Keratinocyte (primary cell): ENCODE results near the gene SLC6A17. TPM values are rescaled to one million over a fixed set of nuclear protein-coding genes. Genes with fewer than 3 reads are reported as not detected.

Experiments
- DNase-seq: peaks from one replicate; pipeline ENCODE4 v3.0.0-alpha.2; 2011; ENCODE audit warnings: low read depth, missing footprints, low spot score
- FAIRE-seq: peaks from 2 replicates; lab custom pipeline; 2011; peaks lifted over from hg19 to GRCh38; lab: Jason Lieb, UNC
- H2AFZ ChIP-seq: 2 replicates; pipeline ENCODE4 v1.6.0; 2012; ENCODE audit warnings: low read length, control low read depth, inconsistent platforms; ENCODE audit not compliant: control insufficient read depth
- H3K27ac ChIP-seq: 2 replicates; pipeline ENCODE4 v1.5.1; 2011; ENCODE audit warnings: low read length; ENCODE audit not compliant: control insufficient read depth, insufficient read depth
- H3K27me3 ChIP-seq: 3 replicates; pipeline ENCODE4 v1.6.0; 2011; ENCODE audit warnings: low read length; ENCODE audit not compliant: control insufficient read depth, insufficient read depth; ENCODE audit errors: extremely low read depth
- H3K36me3 ChIP-seq, 2 experiments: 2 replicates in 1 of 2; 3 replicates in 1 of 2; pipeline ENCODE4 v1.5.1; 2011; ENCODE audit warnings: low read length in 2 of 2, mild to moderate bottlenecking in 1 of 2; ENCODE audit not compliant: control insufficient read depth in 2 of 2, insufficient read depth in 2 of 2; ENCODE audit errors: extremely low read depth in 1 of 2
- H3K4me1 ChIP-seq: 3 replicates; pipeline ENCODE4 v1.5.1; 2011; ENCODE audit warnings: low read length; ENCODE audit not compliant: control insufficient read depth, insufficient read depth; ENCODE audit errors: extremely low read depth
- H3K4me2 ChIP-seq: 3 replicates; pipeline ENCODE4 v1.6.0; 2011; ENCODE audit warnings: low read depth, low read length; ENCODE audit not compliant: control insufficient read depth, insufficient read depth; ENCODE audit errors: extremely low read depth
- H3K4me3 ChIP-seq, 3 experiments: fragments of 200-600 bp in 1 of 3; sonication (generic) in 1 of 3; 2 replicates in 2 of 3; 3 replicates in 1 of 3; pipeline ENCODE4 v1.5.1; 2011 to 2016; ENCODE audit warnings: low read length in 3 of 3, mild to moderate bottlenecking in 3 of 3, control low read depth in 2 of 3, inconsistent platforms in 1 of 3, low read depth in 1 of 3, mixed read lengths in 1 of 3, mixed run types in 1 of 3, moderate library complexity in 1 of 3; ENCODE audit not compliant: control insufficient read depth in 2 of 3, insufficient read depth in 2 of 3; ENCODE audit errors: extremely low read depth in 1 of 3
- H3K79me2 ChIP-seq: 2 replicates; pipeline ENCODE4 v1.6.0; 2012; ENCODE audit warnings: low read length; ENCODE audit not compliant: control insufficient read depth, insufficient read depth
- H3K9ac ChIP-seq: 3 replicates; pipeline ENCODE4 v1.6.0; 2011; ENCODE audit warnings: low read length; ENCODE audit not compliant: control insufficient read depth, insufficient read depth; ENCODE audit errors: extremely low read depth
- H3K9me1 ChIP-seq: 3 replicates; pipeline ENCODE4 v1.6.0; 2011; ENCODE audit warnings: low read length; ENCODE audit not compliant: control insufficient read depth, insufficient read depth; ENCODE audit errors: extremely low read depth
- H3K9me3 ChIP-seq: 2 replicates; pipeline ENCODE4 v1.5.1; 2012; ENCODE audit warnings: low read depth, low read length; ENCODE audit not compliant: control insufficient read depth
- H4K20me1 ChIP-seq: 3 replicates; pipeline ENCODE4 v1.6.0; 2011; ENCODE audit warnings: low read length; ENCODE audit not compliant: control insufficient read depth, insufficient read depth; ENCODE audit errors: extremely low read depth
- EZH2 ChIP-seq: IDR thresholded peaks from one replicate; pipeline ENCODE4 v1.6.1; 2012; ENCODE audit warnings: inconsistent platforms, mild to moderate bottlenecking, low read length, moderate library complexity
- dilution Hi-C: fragments of 300-500 bp; cut with MboI; formaldehyde crosslinking; loops from one replicate; pipeline ENCODE4 v1.7.0; 2020; ENCODE audit warnings: low sequenced_read_pairs; ENCODE audit not compliant: extremely low pct_ligation_motif_present
- polyA plus RNA-seq, 5 experiments: library from polyadenylated mRNA; depleted of rRNA in 3 of 5; stranded (reverse) in 3 of 5; stranded (forward) in 1 of 5; unstranded in 1 of 5; fragments of >200 nt; gene quantifications; 1 replicate in 1 of 5; 2 replicates in 3 of 5; 3 replicates in 1 of 5; pipeline versions ENCODE4 v1.2.1 to v1.2.3, GENCODE V29; 2011 to 2012; ENCODE audit warnings: missing spikeins in 2 of 5, low read depth in 1 of 5, low replicate concordance in 1 of 5
- TF ChIP-seq, protein P1 (sequence below), 3 experiments: IDR thresholded peaks in 1 of 3; conservative IDR thresholded peaks in 1 of 3; optimal IDR thresholded peaks in 1 of 3; 2 replicates in 2 of 3; 3 replicates in 1 of 3; pipeline versions ENCODE3 to v1.5.1; 2011; ENCODE audit warnings: low read length in 3 of 3, mild to moderate bottlenecking in 3 of 3, moderate library complexity in 2 of 3, control low read depth in 1 of 3, inconsistent platforms in 1 of 3; ENCODE audit not compliant: insufficient read depth in 2 of 3; ENCODE audit errors: extremely low read depth in 1 of 3

SLC6A17 gene
- polyA plus RNA-seq, 1 donor (not counting 4 experiments of a cell fraction or from before 2014, with no cell fraction given) = 0.25 TPM

DNA sequence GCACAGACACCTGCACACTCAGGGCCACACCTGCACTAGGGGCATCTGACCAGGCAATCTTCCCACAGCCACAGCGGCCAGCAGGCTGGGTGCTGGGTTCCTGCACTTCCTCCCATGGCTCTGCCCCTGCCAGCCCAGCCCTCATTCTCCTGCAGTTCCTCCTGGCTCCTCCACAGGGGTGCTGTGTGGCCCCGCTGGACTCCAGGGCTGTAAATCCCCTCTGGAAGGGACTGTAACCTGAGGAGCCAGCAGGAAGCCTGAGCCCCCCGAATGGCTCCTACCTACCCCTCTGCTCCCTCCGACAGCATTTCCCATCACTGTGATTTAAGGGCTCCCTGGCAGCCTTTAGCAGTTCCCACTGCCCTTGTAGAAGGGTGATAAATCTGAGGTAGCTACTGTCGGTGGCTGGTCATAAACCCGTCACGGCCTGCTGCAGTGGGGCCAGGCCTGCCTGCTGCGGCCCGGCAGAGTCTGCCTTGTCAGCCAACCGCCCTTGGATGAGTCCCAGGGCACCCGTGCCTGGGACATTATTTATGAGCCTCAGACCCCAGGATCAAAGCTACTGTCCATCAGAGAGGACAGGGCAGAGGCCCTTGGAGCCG lies 29.2 kb upstream of the SLC6A17 start:
- no peaks in the 10 kb centered on the region for H3K9me3 ChIP-seq
- no peak overlapping the region for H3K4me3 ChIP-seq
- DNase-seq (no peak), FAIRE-seq (no peak)
- H3K27ac ChIP-seq = no peak overlapping the region
- dilution Hi-C loops = no loop called here
- no peak overlapping the region for H3K9ac ChIP-seq
- TF ChIP-seq EZH2 = no peak
- TF ChIP-seq, protein P1, sequence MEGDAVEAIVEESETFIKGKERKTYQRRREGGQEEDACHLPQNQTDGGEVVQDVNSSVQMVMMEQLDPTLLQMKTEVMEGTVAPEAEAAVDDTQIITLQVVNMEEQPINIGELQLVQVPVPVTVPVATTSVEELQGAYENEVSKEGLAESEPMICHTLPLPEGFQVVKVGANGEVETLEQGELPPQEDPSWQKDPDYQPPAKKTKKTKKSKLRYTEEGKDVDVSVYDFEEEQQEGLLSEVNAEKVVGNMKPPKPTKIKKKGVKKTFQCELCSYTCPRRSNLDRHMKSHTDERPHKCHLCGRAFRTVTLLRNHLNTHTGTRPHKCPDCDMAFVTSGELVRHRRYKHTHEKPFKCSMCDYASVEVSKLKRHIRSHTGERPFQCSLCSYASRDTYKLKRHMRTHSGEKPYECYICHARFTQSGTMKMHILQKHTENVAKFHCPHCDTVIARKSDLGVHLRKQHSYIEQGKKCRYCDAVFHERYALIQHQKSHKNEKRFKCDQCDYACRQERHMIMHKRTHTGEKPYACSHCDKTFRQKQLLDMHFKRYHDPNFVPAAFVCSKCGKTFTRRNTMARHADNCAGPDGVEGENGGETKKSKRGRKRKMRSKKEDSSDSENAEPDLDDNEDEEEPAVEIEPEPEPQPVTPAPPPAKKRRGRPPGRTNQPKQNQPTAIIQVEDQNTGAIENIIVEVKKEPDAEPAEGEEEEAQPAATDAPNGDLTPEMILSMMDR (optimal IDR thresholded peaks at IDR 0.05 in 1 of 3, IDR thresholded peaks at IDR 0.05 in 1 of 3, conservative IDR thresholded peaks at IDR 0.05 in 1 of 3; ENCODE audit: extremely low read depth in 1 of 3, insufficient read depth in 2 of 3, low read length in 3 of 3) = no peak
- no peaks in the 10 kb centered on the region for H3K9me1 ChIP-seq
- H3K4me2 ChIP-seq = no peak overlapping the region
- no peaks in the 10 kb centered on the region for H3K79me2 ChIP-seq
- no peaks in the 10 kb centered on the region for H3K36me3 ChIP-seq
- H2AFZ ChIP-seq = no peak overlapping the region
- H3K4me1 ChIP-seq = no peaks in the 10 kb centered on the region
- H3K27me3 ChIP-seq = no peaks in the 10 kb centered on the region
- no peaks in the 10 kb centered on the region for H4K20me1 ChIP-seq

DNA sequence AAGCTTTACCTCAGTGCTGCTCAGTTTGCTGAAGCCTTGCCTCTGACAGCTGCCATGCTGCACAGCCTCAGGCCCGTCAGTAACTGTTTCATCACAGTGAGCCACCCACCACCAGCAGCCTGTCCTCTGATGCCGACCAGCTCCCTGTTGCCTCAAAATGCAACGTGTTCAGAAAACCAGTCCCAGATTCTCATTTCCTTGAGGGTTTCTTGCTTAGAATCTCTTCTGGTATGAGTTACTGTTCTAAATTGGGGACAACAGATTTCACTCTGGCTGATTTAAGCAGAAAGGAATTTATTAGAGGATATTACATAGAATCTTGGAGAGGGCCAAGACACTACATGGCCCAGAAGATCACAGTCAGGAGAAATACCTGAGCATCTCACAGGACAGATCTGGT lies 27.1 kb upstream of the SLC6A17 start:
- Histone ChIP-seq H4K20me1 (no peaks in the 10 kb centered on the region), H3K9me1 (no peaks in the 10 kb centered on the region), H3K9me3 (no peaks in the 10 kb centered on the region), H2AFZ (no peak overlapping the region), H3K79me2 (no peaks in the 10 kb centered on the region), H3K4me1 (no peaks in the 10 kb centered on the region), H3K9ac (no peak overlapping the region), H3K27ac (no peak overlapping the region), H3K4me2 (no peak overlapping the region), H3K4me3 (no peak overlapping the region), H3K36me3 (no peaks in the 10 kb centered on the region), H3K27me3 (no peaks in the 10 kb centered on the region)
- dilution Hi-C loops = no loop called here
- DNase-seq = no peak
- FAIRE-seq = no peak
- no peak for TF ChIP-seq EZH2
- TF ChIP-seq, protein P1 (optimal IDR thresholded peaks at IDR 0.05 in 1 of 3, IDR thresholded peaks at IDR 0.05 in 1 of 3, conservative IDR thresholded peaks at IDR 0.05 in 1 of 3; ENCODE audit: extremely low read depth in 1 of 3, insufficient read depth in 2 of 3, low read length in 3 of 3) = no peak
